ENCODE data around the gene CALR. TPM values are rescaled to one million over a fixed set of nuclear protein-coding genes. Genes with fewer than 3 reads are reported as not detected.

CALR gene
- total RNA-seq, 1 donor from 2014 or later: 365 TPM

GRCh38 chr19:12930002-12930645 is 8.3 kb upstream of the CALR start:
- intact Hi-C loops (cut with micrococcal nuclease): no loop called here
- TF ChIP-seq CTCF (IDR thresholded peaks at IDR 0.05; ENCODE audit: borderline replicate concordance): no peak
- Histone ChIP-seq H3K36me3 (peaks cover 59% of the 10 kb centered on the region), H3K4me3 (no peak overlapping the region), H3K27ac (replicated peaks) (no peak overlapping the region), H3K4me1 (peaks cover 24% of the 10 kb centered on the region), H3K9me3 (replicated peaks) (no peaks in the 10 kb centered on the region), H3K27me3 (ENCODE audit: low read depth) (no peaks in the 10 kb centered on the region)
- no peak for DNase-seq

GRCh38 chr19:12932392-12933286 is 5.8 kb upstream of the CALR start:
- TF ChIP-seq CTCF (IDR thresholded peaks at IDR 0.05; ENCODE audit: borderline replicate concordance): no peak
- H3K27me3 ChIP-seq (ENCODE audit: low read depth): no peaks in the 10 kb centered on the region
- peaks cover 33% of the 10 kb centered on the region for H3K36me3 ChIP-seq
- DNase-seq: no peak
- intact Hi-C loops (cut with micrococcal nuclease): no loop called here
- peak overlapping the region; percentile 85 for H3K27ac ChIP-seq (replicated peaks)
- H3K9me3 ChIP-seq (replicated peaks): no peaks in the 10 kb centered on the region
- H3K4me3 ChIP-seq: peak overlapping the region; percentile 97
- H3K4me1 ChIP-seq: peaks cover 28% of the 10 kb centered on the region

- H3K36me3 ChIP-seq: peaks cover 25% of the 10 kb centered on the region
- H3K4me3 ChIP-seq: peak within 1 kb of the TSS; percentile 97
- peak within 1 kb of the TSS; percentile 85 for H3K27ac ChIP-seq (replicated peaks)
- no peaks in the 10 kb centered on the region for H3K9me3 ChIP-seq (replicated peaks)
- DNase-seq: peak; percentile 94
- H3K27me3 ChIP-seq (ENCODE audit: low read depth): no peaks in the 10 kb centered on the region
- intact Hi-C loops (cut with micrococcal nuclease): no loop called here
- TF ChIP-seq CTCF (IDR thresholded peaks at IDR 0.05; ENCODE audit: borderline replicate concordance): no peak
- peaks cover 33% of the 10 kb centered on the region for H3K4me1 ChIP-seq
Measured at GRCh38 chr19:12933287-12934072, 4.9 kb upstream of the CALR start, which contains the start of gene FARSA. FARSA (minus strand) TSS chr19:12933711; CDS start chr19:12933696, 15 bp downstream.

- H3K36me3 ChIP-seq: peaks cover 19% of the 10 kb centered on the region
- no peak overlapping the region for H3K4me3 ChIP-seq
- no peak overlapping the region for H3K27ac ChIP-seq (replicated peaks)
- DNase-seq: no peak
- H3K9me3 ChIP-seq (replicated peaks): no peaks in the 10 kb centered on the region
- peaks cover 49% of the 10 kb centered on the region for H3K4me1 ChIP-seq
- TF ChIP-seq CTCF (IDR thresholded peaks at IDR 0.05; ENCODE audit: borderline replicate concordance): no peak
- intact Hi-C loops (cut with micrococcal nuclease): no loop called here
- no peaks in the 10 kb centered on the region for H3K27me3 ChIP-seq (ENCODE audit: low read depth)
Measured at GRCh38 chr19:12935071-12935470, 3.3 kb upstream of the CALR start.

- peaks cover 25% of the 10 kb centered on the region for H3K36me3 ChIP-seq
- H3K27me3 ChIP-seq (ENCODE audit: low read depth): no peaks in the 10 kb centered on the region
- intact Hi-C loops (cut with micrococcal nuclease): no loop called here
- no peak overlapping the region for H3K27ac ChIP-seq (replicated peaks)
- no peak for TF ChIP-seq CTCF (IDR thresholded peaks at IDR 0.05; ENCODE audit: borderline replicate concordance)
- no peak for DNase-seq
- peaks cover 64% of the 10 kb centered on the region for H3K4me1 ChIP-seq
- H3K9me3 ChIP-seq (replicated peaks): no peaks in the 10 kb centered on the region
- no peak overlapping the region for H3K4me3 ChIP-seq
Measured at GRCh38 chr19:12936582-12936981, 1.8 kb upstream of the CALR start.

All from left ventricle myocardium inferior (tissue), 1 donor.